ENCODE data around the gene KCNH3. TPM values are rescaled to one million over a fixed set of nuclear protein-coding genes. Genes with fewer than 3 reads are reported as not detected.

KCNH3 gene
- total RNA-seq, 1 donor from 2014 or later = 31.9 TPM

GRCh38 chr12:49543221-49543913 is 4.5 kb downstream of the KCNH3 start:
- peaks cover 13% of the 10 kb centered on the region for H3K4me1 Mint-ChIP-seq (ENCODE audit: low read depth)
- peaks cover 71% of the 10 kb centered on the region for H3K27me3 Mint-ChIP-seq
- DNase-seq (ENCODE audit: low spot score, unreplicated experiment) = no peak
- H3K9me3 Mint-ChIP-seq (ENCODE audit: low read depth) = no peaks in the 10 kb centered on the region
- H3K4me3 Mint-ChIP-seq (ENCODE audit: low read depth) = no peak overlapping the region
- no peak overlapping the region for H3K27ac Mint-ChIP-seq
- peaks cover 16% of the 10 kb centered on the region for H3K36me3 Mint-ChIP-seq (ENCODE audit: insufficient read depth)
- TF ChIP-seq CTCF (IDR thresholded peaks at IDR 0.05; ENCODE audit: unreplicated experiment) = no peak

GRCh38 chr12:49543914-49544815 is 5.3 kb downstream of the KCNH3 start:
- H3K9me3 Mint-ChIP-seq (ENCODE audit: low read depth) = no peaks in the 10 kb centered on the region
- no peak overlapping the region for H3K27ac Mint-ChIP-seq
- H3K36me3 Mint-ChIP-seq (ENCODE audit: insufficient read depth) = peaks cover 16% of the 10 kb centered on the region
- H3K27me3 Mint-ChIP-seq = peaks cover 71% of the 10 kb centered on the region
- peaks cover 14% of the 10 kb centered on the region for H3K4me1 Mint-ChIP-seq (ENCODE audit: low read depth)
- H3K4me3 Mint-ChIP-seq (ENCODE audit: low read depth) = no peak overlapping the region
- DNase-seq (ENCODE audit: low spot score, unreplicated experiment) = no peak
- TF ChIP-seq CTCF (IDR thresholded peaks at IDR 0.05; ENCODE audit: unreplicated experiment) = no peak

GRCh38 chr12:49545815-49546214 is 7.0 kb downstream of the KCNH3 start:
- peaks cover 20% of the 10 kb centered on the region for H3K4me1 Mint-ChIP-seq (ENCODE audit: low read depth)
- DNase-seq (ENCODE audit: low spot score, unreplicated experiment) = no peak
- no peaks in the 10 kb centered on the region for H3K9me3 Mint-ChIP-seq (ENCODE audit: low read depth)
- H3K27me3 Mint-ChIP-seq = peaks cover 59% of the 10 kb centered on the region
- peaks cover 16% of the 10 kb centered on the region for H3K36me3 Mint-ChIP-seq (ENCODE audit: insufficient read depth)
- H3K27ac Mint-ChIP-seq = no peak overlapping the region
- no peak for TF ChIP-seq CTCF (IDR thresholded peaks at IDR 0.05; ENCODE audit: unreplicated experiment)
- no peak overlapping the region for H3K4me3 Mint-ChIP-seq (ENCODE audit: low read depth)

DNA sequence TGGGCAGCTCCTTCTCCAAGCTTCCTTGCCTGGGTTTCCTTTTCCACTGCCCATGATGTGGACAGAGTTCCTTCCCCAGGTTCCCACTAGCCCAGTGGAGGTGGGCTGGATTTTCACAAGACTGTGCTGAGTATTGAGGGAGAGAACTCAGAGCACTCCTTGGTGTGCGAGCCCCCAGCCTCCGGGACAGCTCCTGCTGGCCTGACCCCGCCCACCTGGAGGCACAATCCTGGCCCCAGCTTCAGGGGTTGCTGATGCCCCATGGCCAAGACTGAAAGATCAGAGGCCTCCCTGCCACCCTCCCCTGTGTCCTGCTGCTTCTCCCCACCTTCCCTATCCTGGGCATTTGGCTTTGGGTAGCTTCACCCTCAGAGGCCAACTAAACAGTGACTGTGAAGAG is 7.7 kb downstream of the KCNH3 start:
- DNase-seq (ENCODE audit: low spot score, unreplicated experiment) = no peak
- peaks cover 52% of the 10 kb centered on the region for H3K27me3 Mint-ChIP-seq
- H3K9me3 Mint-ChIP-seq (ENCODE audit: low read depth) = no peaks in the 10 kb centered on the region
- TF ChIP-seq CTCF (IDR thresholded peaks at IDR 0.05; ENCODE audit: unreplicated experiment) = no peak
- peaks cover 15% of the 10 kb centered on the region for H3K36me3 Mint-ChIP-seq (ENCODE audit: insufficient read depth)
- no peak overlapping the region for H3K27ac Mint-ChIP-seq
- no peak overlapping the region for H3K4me3 Mint-ChIP-seq (ENCODE audit: low read depth)
- peaks cover 20% of the 10 kb centered on the region for H3K4me1 Mint-ChIP-seq (ENCODE audit: low read depth)

DNA sequence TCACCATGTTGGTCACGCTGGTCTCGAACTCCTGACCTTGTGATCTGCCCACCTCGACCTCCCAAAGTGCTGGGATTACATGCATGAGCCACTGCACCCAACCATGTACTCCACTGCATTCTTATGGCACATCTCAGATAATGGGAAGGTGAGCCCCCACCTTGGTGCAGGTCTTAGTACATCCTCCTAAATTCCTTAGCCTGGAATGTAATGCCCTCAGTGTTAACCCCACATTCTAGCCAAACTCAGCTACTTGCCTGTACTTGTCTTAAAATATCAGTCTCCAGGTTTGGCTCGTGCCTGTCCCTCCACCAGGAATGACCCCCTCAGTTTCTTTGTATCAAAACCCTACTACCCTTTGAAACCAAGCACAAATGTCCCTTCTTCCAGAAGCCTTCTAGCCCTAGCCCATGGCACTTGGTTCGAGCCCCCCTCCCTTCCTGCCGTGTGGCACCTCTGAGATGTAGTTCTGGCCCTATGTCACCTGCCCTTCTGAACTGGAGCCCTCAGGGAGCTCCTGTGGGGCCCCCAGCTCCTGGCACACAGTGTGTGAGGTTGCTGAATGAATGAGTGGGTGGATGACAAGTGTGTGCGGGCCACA is 8.4 kb downstream of the KCNH3 start:
- Mint-ChIP-seq H3K36me3 (ENCODE audit: insufficient read depth) (peaks cover 13% of the 10 kb centered on the region), H3K27ac (no peak overlapping the region)
- DNase-seq (ENCODE audit: low spot score, unreplicated experiment) = no peak

More for the DNA sequence above, 8.4 kb downstream of the KCNH3 start:
- Mint-ChIP-seq H3K9me3 (ENCODE audit: low read depth) (no peaks in the 10 kb centered on the region), H3K4me1 (ENCODE audit: low read depth) (peaks cover 22% of the 10 kb centered on the region), H3K4me3 (ENCODE audit: low read depth) (no peak overlapping the region), H3K27me3 (peaks cover 49% of the 10 kb centered on the region)
- TF ChIP-seq CTCF (IDR thresholded peaks at IDR 0.05; ENCODE audit: unreplicated experiment) = no peak
